H9 (cell line): ENCODE measurements around the gene CACNA1G. TPM values are rescaled to one million over a fixed set of nuclear protein-coding genes. Genes with fewer than 3 reads are reported as not detected.

Source experiments
- DNase-seq: peaks from one replicate; pipeline ENCODE4 v3.0.0-alpha.2; 2017
- H2AFZ ChIP-seq: one replicate; pipeline ENCODE4 v1.6.1; 2013; ENCODE audit warnings: mild to moderate bottlenecking, low read length, control low read depth, moderate library complexity
- H2AK5ac ChIP-seq: 2 replicates; pipeline ENCODE4 v1.6.1; 2013; ENCODE audit warnings: low read length, control low read depth, mixed read lengths; ENCODE audit not compliant: insufficient read length
- H2BK120ac ChIP-seq: one replicate; pipeline ENCODE4 v1.6.1; 2013; ENCODE audit warnings: low read depth, mild to moderate bottlenecking, low read length, control low read depth, inconsistent platforms; ENCODE audit not compliant: poor library complexity, severe bottlenecking
- H2BK12ac ChIP-seq: 2 replicates; pipeline ENCODE4 v1.6.1; 2013; ENCODE audit warnings: low read length, control low read depth, mixed read lengths, low read depth; ENCODE audit not compliant: insufficient read length
- H2BK15ac ChIP-seq: 2 replicates; pipeline ENCODE4 v1.6.1; 2013; ENCODE audit warnings: low read depth, low read length, control low read depth
- H2BK20ac ChIP-seq: one replicate; pipeline ENCODE4 v1.6.1; 2013; ENCODE audit warnings: low read depth, mild to moderate bottlenecking, low read length, control low read depth, inconsistent platforms; ENCODE audit not compliant: poor library complexity, severe bottlenecking
- H2BK5ac ChIP-seq: 2 replicates; pipeline ENCODE4 v1.6.1; 2013; ENCODE audit warnings: low read length, control low read depth, mixed read lengths; ENCODE audit not compliant: insufficient read length
- H3K14ac ChIP-seq: 2 replicates; pipeline ENCODE4 v1.6.1; 2013; ENCODE audit warnings: low read length, control low read depth; ENCODE audit not compliant: insufficient read depth
- H3K18ac ChIP-seq: 2 replicates; pipeline ENCODE4 v1.6.1; 2013; ENCODE audit warnings: low read depth, mild to moderate bottlenecking, mixed read lengths, low read length, control low read depth; ENCODE audit not compliant: insufficient read length
- H3K23ac ChIP-seq: 2 replicates; pipeline ENCODE4 v1.6.1; 2013; ENCODE audit warnings: low read length, control low read depth, mixed read lengths, low read depth; ENCODE audit not compliant: insufficient read length
- H3K23me2 ChIP-seq: 2 replicates; pipeline ENCODE4 v1.6.1; 2013; ENCODE audit warnings: low read depth, mild to moderate bottlenecking, mixed read lengths, low read length, control low read depth; ENCODE audit not compliant: insufficient read length, poor library complexity, severe bottlenecking
- H3K27ac ChIP-seq: 2 replicates; pipeline ENCODE4 v1.5.1; 2013; ENCODE audit warnings: low read length, control low read depth, mixed read lengths, low read depth; ENCODE audit not compliant: insufficient read length
- H3K27me3 ChIP-seq: 2 replicates; pipeline ENCODE4 v1.6.1; 2013; ENCODE audit warnings: low read length, control low read depth, inconsistent platforms; ENCODE audit not compliant: insufficient read depth
- H3K4ac ChIP-seq: 2 replicates; pipeline ENCODE4 v1.6.1; 2013; ENCODE audit warnings: low read depth, mild to moderate bottlenecking, control low read depth, inconsistent platforms, low read length, moderate library complexity
- H3K4me1 ChIP-seq: 2 replicates; pipeline ENCODE4 v1.6.1; 2013; ENCODE audit warnings: low read length, control low read depth, inconsistent platforms; ENCODE audit not compliant: insufficient read depth
- H3K4me2 ChIP-seq: 2 replicates; pipeline ENCODE4 v1.6.1; 2013; ENCODE audit warnings: low read length, control low read depth, mixed read lengths; ENCODE audit not compliant: insufficient read length, insufficient read depth
- H3K56ac ChIP-seq: 2 replicates; pipeline ENCODE4 v1.6.1; 2013; ENCODE audit warnings: low read depth, mild to moderate bottlenecking, mixed read lengths, low read length, control low read depth; ENCODE audit not compliant: insufficient read length
- H3K79me1 ChIP-seq: 2 replicates; pipeline ENCODE4 v1.6.1; 2013; ENCODE audit warnings: low read depth, mild to moderate bottlenecking, moderate library complexity, low read length, control low read depth, inconsistent platforms; ENCODE audit not compliant: insufficient read depth, poor library complexity, severe bottlenecking
- H3K79me2 ChIP-seq: 2 replicates; pipeline ENCODE4 v1.6.1; 2013; ENCODE audit warnings: low read length, control low read depth, inconsistent platforms; ENCODE audit not compliant: insufficient read depth
- H3K9ac ChIP-seq: 2 replicates; pipeline ENCODE4 v1.6.1; 2013; ENCODE audit warnings: low read length, control low read depth, mixed read lengths; ENCODE audit not compliant: insufficient read length; ENCODE audit errors: extremely low read depth
- H3K9me3 ChIP-seq: one replicate; pipeline ENCODE4 v1.6.1; 2013; ENCODE audit warnings: low read depth, low read length, inconsistent platforms; ENCODE audit not compliant: control insufficient read depth
- H3T11ph ChIP-seq: one replicate; pipeline ENCODE4 v1.6.1; 2013; ENCODE audit warnings: mild to moderate bottlenecking, low read length, control low read depth, inconsistent platforms
- H4K20me1 ChIP-seq: one replicate; pipeline ENCODE4 v1.6.1; 2013; ENCODE audit not compliant: control insufficient read depth, insufficient read length, insufficient read depth
- H4K5ac ChIP-seq: 2 replicates; pipeline ENCODE4 v1.6.1; 2013; ENCODE audit warnings: low read depth, mild to moderate bottlenecking, mixed read lengths, low read length, control low read depth; ENCODE audit not compliant: insufficient read length
- H4K8ac ChIP-seq: replicated peaks from 2 replicates; pipeline ENCODE4 v1.6.1; 2013; ENCODE audit warnings: low read length, control low read depth, mixed read lengths, low read depth; ENCODE audit not compliant: insufficient read length
- H4K91ac ChIP-seq: 2 replicates; pipeline ENCODE4 v1.6.1; 2013; ENCODE audit warnings: low read depth, mild to moderate bottlenecking, moderate library complexity, mixed read lengths, low read length, control low read depth; ENCODE audit not compliant: insufficient read length
- H3K27ac Mint-ChIP-seq, 3 experiments: 2 replicates in 2 of 3; 3 replicates in 1 of 3; pipeline ENCODE4 v1.8.0; 2020 to 2021; ENCODE audit warnings: mixed read lengths in 3 of 3, mild to moderate bottlenecking in 1 of 3, moderate library complexity in 1 of 3
- H3K27me3 Mint-ChIP-seq: 2 replicates; pipeline ENCODE4 v1.8.0; 2021; ENCODE audit warnings: low read depth, mild to moderate bottlenecking, moderate library complexity, mixed read lengths
- H3K36me3 Mint-ChIP-seq, 3 experiments: 2 replicates in 2 of 3; 3 replicates in 1 of 3; pipeline ENCODE4 v1.8.0; 2020 to 2021; ENCODE audit warnings: low read depth in 3 of 3, mixed read lengths in 3 of 3; ENCODE audit not compliant: insufficient read depth in 1 of 3
- H3K4me1 Mint-ChIP-seq, 2 experiments: 2 replicates each; pipeline ENCODE4 v1.8.0; 2020; ENCODE audit warnings: mixed read lengths in 2 of 2
- H3K4me3 Mint-ChIP-seq, 2 experiments: 2 replicates in 1 of 2; 3 replicates in 1 of 2; pipeline ENCODE4 v1.8.0; 2020 to 2021; ENCODE audit warnings: mild to moderate bottlenecking in 2 of 2, mixed read lengths in 2 of 2, moderate library complexity in 1 of 2
- H3K9me3 Mint-ChIP-seq, 2 experiments: 2 replicates in 1 of 2; 3 replicates in 1 of 2; pipeline ENCODE4 v1.8.0; 2020; ENCODE audit warnings: mild to moderate bottlenecking in 2 of 2, mixed read lengths in 2 of 2, moderate library complexity in 1 of 2
- CTCF ChIP-seq: fragments of 200-600 bp; sonication (generic); conservative IDR thresholded peaks from 3 replicates; pipeline ENCODE4 v1.8.0; 2021; ENCODE audit warnings: antibody characterized with exemption, mild to moderate bottlenecking
- WGBS: extraction: QIAGEN DNeasy Blood & Tissue Kit; methylation state at CpG from one replicate; pipeline ENCODE4 v1.1.7; 2013; ENCODE audit warnings: missing lambda C conversion rate, low lambda C conversion rate, mixed read lengths; ENCODE audit not compliant: insufficient read length; ENCODE audit errors: extremely low coverage; 5-methylcytosine and 5-hydroxymethylcytosine counted together
- total RNA-seq: library from RNA; stranded (reverse); gene quantifications from 2 replicates; pipeline ENCODE4 v1.2.1, GENCODE V29; 2021

CACNA1G gene
- total RNA-seq, 1 experiment from 2014 or later: 1.5 TPM

- Histone ChIP-seq H3K14ac (no peak overlapping the region), H3K56ac (no peak overlapping the region), H3K18ac (no peak overlapping the region), H3K4ac (no peak overlapping the region), H3K27me3 (peaks cover 23% of the 10 kb centered on the region; the same call in 1 of the 2 replicates), H3K79me1 (no peaks in the 10 kb centered on the region), H2BK15ac (no peak overlapping the region), H2BK12ac (no peak overlapping the region), H3K23ac (no peak overlapping the region), H3K79me2 (no peaks in the 10 kb centered on the region), H4K5ac (no peak overlapping the region), H3K4me2 (no peak overlapping the region), H3K23me2 (peaks cover 9% of the 10 kb centered on the region), H2BK5ac (no peak overlapping the region), H3K4me1 (no peaks in the 10 kb centered on the region), H3K27ac (no peak overlapping the region), H4K20me1 (no peaks in the 10 kb centered on the region), H4K91ac (no peak overlapping the region), H3T11ph (no peak overlapping the region), H2BK120ac (no peak overlapping the region), H2AK5ac (no peak overlapping the region), H3K9ac (no peak overlapping the region), H2BK20ac (no peak overlapping the region), H3K9me3 (no peaks in the 10 kb centered on the region), H4K8ac (no peak overlapping the region), H2AFZ (no peak overlapping the region)
- Mint-ChIP-seq H3K27me3 (peaks cover 71% of the 10 kb centered on the region), H3K9me3 (no peaks in the 10 kb centered on the region), H3K4me1 (peaks cover 7 to 27% of the 10 kb centered on the region in 2 experiments), H3K27ac (no peak overlapping the region), H3K4me3 (peak overlapping the region in 1 of 2 experiments; percentile 54; a peak in 3 of 5 replicates), H3K36me3 (no peaks in the 10 kb centered on the region)
- no peak for DNase-seq
- no CpG with 5 or more reads among the region's 9 CpGs for WGBS
- TF ChIP-seq CTCF: no peak
Measured at GRCh38 chr17:50633683-50634082, 73.2 kb downstream of the CACNA1G start.
